HG03045 (cell line): ENCODE results near the gene PAK1.
"Not testable (repeated sequence)": the region's sequence is repeated elsewhere in the genome, so short reads cannot be mapped to it uniquely, and the experiment has no call there.

ENCODE experiments used
- ATAC-seq: cut with Tn5 transposase; IDR thresholded peaks from one replicate; pipeline ENCODE4 v1.9.1; 2021; ENCODE audit warnings: mild to moderate bottlenecking, moderate library complexity; ENCODE audit not compliant: unreplicated experiment

The PAK1 gene

GRCh38 chr11:77473801-77474683 is at the start of gene PAK1:
Gene PAK1, minus strand, starts transcription at chr11:77474094. Its CDS starts 81,574 bp downstream, at chr11:77392520.
- ATAC-seq: peak; percentile 58

- ATAC-seq: no peak
Observed at GRCh38 chr11:77522215-77522614, 48.3 kb upstream of the PAK1 start.

- ATAC-seq: no peak
Observed at GRCh38 chr11:77519847-77520246, 46.0 kb upstream of the PAK1 start.

- ATAC-seq: no peak
Observed at GRCh38 chr11:77518471-77518870, 44.6 kb upstream of the PAK1 start.

- no peak for ATAC-seq
Observed at GRCh38 chr11:77517753-77518152, 43.9 kb upstream of the PAK1 start.

GRCh38 chr11:77517226-77517625 is 43.3 kb upstream of the PAK1 start:
- ATAC-seq: no peak

GRCh38 chr11:77515483-77515882 is 41.6 kb upstream of the PAK1 start:
- ATAC-seq: no peak

- ATAC-seq: no peak
Observed at GRCh38 chr11:77515063-77515462, 41.2 kb upstream of the PAK1 start.

GRCh38 chr11:77512092-77512491 is 38.2 kb upstream of the PAK1 start:
- no peak for ATAC-seq

- ATAC-seq: no peak
Observed at GRCh38 chr11:77510851-77511250, 37.0 kb upstream of the PAK1 start.

- ATAC-seq: no peak
Observed at GRCh38 chr11:77510095-77510494, 36.2 kb upstream of the PAK1 start.

GRCh38 chr11:77508019-77508418 is 34.1 kb upstream of the PAK1 start:
- ATAC-seq: no peak

GRCh38 chr11:77506857-77507256 is 33.0 kb upstream of the PAK1 start:
- ATAC-seq: no peak

GRCh38 chr11:77505956-77506355 is 32.1 kb upstream of the PAK1 start:
- ATAC-seq: no peak

GRCh38 chr11:77503006-77503405 is 29.1 kb upstream of the PAK1 start:
- no peak for ATAC-seq

GRCh38 chr11:77502346-77502905 is 28.5 kb upstream of the PAK1 start:
- no peak for ATAC-seq

- no peak for ATAC-seq
Observed at GRCh38 chr11:77501758-77502157, 27.9 kb upstream of the PAK1 start.

- no peak for ATAC-seq
Observed at GRCh38 chr11:77497368-77497767, 23.5 kb upstream of the PAK1 start.

- ATAC-seq: no peak
Observed at GRCh38 chr11:77495526-77495925, 21.6 kb upstream of the PAK1 start.

GRCh38 chr11:77490035-77490434 is 16.1 kb upstream of the PAK1 start:
- ATAC-seq: not testable (repeated sequence)

- ATAC-seq: no peak
Observed at GRCh38 chr11:77487790-77488189, 13.9 kb upstream of the PAK1 start.

- no peak for ATAC-seq
Observed at GRCh38 chr11:77479746-77480352, 6.0 kb upstream of the PAK1 start.
